RPMI7951 (cell line): ENCODE measurements around the gene USP51. TPM values are rescaled to one million over a fixed set of nuclear protein-coding genes. Genes with fewer than 3 reads are reported as not detected.
"Not testable (repeated sequence)": the region's sequence is repeated elsewhere in the genome, so short reads cannot be mapped to it uniquely, and the experiment has no call there.

Source experiments
- DNase-seq: peaks from one replicate; pipeline ENCODE4 v3.0.0-alpha.2; 2012; ENCODE audit warnings: low read depth
- total RNA-seq: library from RNA; depleted of rRNA; stranded (reverse); fragments of >200 nt; shearing (Covaris generic); gene quantifications from 2 replicates; pipeline ENCODE4 v1.2.3, GENCODE V29; 2014; rRNA removed

The USP51 gene
- 0.49 and 1.1 TPM in 2 replicates for total RNA-seq

DNA sequence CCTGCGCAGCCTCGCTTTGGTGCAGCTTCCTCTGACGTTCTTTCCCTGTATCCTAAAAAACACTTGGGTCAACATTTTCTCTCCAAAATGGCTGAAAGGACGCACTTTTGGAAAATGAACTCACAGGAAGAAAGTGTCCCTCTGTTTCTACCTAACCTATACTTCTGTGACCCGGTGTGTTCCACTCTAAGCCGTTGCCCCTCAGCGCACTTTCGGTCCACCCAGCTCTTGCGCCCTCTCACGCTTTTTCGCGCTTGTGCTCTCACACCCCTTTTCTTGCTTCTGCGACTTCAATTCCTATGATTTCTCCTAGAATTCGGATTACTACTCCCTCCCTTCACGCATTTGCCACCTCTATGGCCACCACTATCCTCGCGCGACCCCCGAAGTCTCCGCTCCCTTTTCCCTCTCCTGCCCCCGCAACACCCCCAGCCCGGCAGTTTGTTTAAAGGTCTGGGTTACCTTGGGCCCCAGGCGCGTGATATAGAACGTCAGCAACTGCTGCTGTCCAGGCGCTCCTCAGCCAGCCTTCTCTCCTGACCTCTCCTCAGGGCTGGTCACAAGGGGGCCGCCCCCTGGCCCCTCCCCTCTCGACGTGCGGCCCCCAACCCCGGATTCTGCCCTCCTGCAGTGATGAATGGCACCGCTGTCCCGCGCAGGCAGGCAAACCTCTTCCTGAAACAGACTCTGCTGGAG, at the start of gene USP51:
Gene USP51, minus strand, starts transcription at position 535 of the 696 bp plus-strand sequence. CDS start 909 bp downstream, outside the sequence.
- peak; percentile 10 for DNase-seq

DNA sequence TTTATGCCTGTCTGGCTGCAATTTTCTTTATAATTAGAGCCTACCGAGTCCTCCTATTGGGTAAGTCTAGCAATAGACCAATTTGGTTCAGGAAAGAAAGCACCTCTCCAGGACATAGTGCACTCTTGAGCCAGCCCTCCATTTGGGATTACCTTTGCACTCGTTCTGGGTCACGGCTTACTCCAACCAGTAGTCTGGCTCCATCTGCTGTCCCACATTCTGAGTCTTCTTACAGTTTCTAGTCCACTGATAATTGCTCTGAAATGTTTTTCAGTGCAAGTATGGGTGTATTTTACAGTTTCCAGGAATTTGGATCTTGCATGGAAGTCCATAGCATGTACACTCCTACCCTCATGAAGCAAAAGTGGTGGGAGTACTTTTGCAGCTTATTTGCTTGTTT, 34.8 kb upstream of the USP51 start:
- DNase-seq, result peak; percentile 1

DNA sequence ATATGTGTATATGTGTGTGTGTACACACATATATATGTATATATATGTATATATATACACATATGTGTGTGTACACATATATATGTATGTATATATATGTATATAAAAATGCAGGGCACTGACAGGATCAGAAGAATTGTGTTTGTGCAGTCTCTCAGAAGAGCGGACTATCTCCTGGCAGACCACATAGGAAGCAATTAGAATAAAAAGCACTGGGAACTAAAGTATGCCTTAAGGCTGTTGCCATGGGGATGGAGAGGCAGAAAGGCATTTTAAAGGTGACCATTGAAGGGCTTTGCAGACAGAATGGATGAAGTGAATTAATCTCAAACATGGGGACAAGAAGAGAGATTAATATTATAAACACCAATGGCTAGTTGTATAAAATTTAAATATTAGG, 33.7 kb upstream of the USP51 start:
- no peak for DNase-seq

DNA sequence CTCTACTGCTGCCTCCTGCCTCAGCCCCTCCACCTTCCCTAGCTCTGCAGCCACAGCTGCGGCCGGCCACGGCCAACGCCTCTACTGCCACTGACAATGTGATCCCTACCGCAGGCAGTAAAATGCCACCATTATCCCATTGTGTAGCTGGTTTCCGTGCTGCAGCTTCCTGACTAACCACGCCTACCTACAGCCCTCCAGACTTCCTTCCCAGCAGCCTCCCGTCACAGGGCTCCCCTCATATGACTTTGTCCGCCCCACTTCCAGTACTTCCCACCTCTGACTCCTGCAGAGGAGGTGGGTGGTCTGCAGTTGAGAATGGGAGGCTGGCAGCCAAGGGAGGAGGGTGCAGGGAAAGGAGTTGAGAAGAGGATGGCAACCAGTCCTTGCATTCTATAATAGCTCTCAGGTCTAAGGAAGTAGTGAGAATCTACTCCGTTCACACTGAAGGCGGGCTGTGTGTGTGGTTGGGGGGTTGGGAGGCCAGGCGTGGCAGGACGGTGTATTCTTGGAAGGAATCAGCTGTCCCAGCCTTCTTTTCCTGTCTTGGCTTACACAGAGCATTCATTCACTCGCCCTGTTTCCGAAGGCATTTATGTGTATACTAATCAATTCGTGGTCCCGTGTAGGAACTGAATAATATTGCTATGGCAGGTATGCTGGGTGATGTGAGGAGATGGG, 33.1 kb upstream of the USP51 start:
- peak; percentile 16 for DNase-seq

DNA sequence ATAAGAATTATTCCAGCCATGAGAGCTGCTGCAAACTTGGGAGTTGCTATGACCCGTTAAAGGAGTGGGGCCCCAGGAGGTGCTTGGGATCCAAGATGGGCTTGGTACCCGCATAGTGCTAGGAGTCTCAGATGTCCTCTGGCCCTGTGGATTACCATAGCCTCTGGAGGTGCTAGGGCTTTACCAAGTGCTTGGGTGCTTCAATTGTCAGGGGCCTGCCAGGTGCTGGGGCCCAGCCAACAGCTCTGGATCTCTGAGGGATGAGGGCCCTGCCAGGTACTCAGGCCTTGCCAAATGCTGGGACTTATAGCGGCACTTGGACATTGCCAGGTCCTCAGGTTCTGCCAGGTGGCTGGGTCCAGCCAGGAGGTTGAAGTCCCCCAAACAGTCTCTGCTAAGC, 32.0 kb upstream of the USP51 start:
- DNase-seq, result no peak

DNA sequence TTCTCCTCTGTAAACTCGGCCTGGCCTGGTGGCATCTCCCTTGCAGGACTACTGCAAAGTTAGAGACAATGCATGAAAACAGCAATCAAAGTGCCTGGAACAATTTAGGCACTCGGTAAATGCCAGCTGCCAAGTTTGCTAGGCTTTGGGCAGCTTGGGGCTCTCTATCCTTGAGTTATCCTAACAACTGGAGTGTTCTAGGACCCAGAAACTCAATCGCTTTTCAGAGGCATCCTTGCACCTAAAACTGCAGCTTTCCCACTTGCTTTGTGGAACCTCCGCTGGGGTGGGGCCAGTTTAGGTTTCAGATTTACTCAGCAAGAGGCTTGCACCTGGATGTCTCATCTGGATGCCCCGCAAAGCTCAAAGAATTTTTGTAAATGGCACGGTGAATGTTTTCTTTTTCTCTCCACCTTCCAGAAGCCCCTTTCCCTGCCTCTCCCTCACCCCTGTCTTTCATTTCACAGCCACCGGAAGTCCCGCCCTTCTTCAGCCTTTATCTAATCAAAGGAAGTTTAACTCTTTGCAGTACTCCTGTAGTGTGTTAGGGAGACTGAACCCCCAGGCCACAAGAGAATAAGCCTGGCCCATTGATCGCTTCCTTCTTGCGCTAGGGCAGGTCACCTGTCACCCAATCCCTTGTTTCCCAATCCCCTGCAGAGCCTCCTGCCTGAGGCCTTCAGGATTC, 27.3 kb upstream of the USP51 start:
- DNase-seq, result not testable (repeated sequence)

DNA sequence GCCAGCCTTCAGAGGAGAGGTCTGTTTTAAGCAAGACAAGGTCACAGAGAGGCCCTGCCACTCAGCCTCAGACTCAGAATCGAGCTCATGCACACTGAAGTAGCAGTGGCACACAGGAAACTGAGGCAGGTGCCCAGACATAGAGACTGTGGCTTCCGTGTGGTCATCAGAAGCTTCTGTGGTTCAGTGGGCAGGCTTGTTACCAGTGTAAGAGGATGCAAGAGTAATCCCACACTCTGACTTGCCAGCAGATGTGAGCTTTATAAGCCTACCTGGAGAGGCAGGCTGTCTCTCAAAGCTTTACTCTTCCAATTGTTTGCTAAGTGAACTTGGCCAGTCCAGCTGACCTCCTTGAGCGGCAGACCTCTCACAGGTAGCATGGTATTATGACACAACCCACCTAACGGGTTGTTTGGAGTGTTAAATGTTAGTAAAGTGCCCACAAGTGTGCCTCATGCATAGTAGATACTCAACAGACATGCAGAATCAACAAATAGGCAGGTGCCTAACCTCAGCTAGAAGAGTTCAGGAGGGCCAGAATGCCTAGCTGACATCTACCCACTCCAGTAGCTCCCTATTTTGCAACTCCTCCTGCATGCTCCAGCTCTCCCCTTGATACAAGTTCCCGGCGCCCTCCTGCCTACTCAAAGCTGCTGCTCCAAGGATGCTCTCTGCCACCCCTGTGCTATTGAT, 23.5 kb upstream of the USP51 start:
- not testable (repeated sequence) for DNase-seq

DNA sequence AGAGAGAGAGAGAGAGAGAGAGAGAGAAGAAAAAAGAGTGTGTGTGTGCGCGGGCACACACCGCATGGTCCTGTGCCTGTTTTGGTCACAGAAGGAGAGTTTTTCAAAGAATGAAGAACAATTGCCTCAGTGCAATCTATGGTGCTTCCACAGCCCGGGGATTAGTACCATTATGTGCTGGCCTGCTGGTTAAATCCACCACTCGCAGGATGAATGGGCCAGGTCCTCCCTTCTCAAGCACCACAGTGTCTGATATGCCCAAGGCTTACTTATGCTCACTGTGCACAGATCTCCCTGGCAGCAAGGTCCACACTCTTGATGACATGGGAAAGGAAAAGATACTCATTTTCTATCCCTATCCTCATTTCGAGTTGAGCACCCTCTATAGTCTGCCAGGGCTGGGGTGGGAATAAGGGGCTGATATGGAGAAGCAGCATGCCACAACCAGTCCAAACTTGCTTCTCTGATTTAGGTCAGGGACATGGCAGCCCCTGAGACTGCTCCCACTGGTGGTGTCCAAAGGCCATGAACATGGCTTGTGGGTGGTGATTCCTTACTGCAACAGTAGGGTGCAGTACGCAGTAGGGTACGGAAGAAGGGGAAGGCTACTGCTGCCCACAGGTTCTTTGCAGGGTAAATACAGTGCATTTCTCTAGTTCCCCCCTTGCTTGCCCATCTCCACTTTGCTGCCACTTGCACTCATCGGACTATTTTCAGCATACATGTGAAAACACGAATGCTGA, 18.9 kb upstream of the USP51 start:
- DNase-seq, result not testable (repeated sequence)

DNA sequence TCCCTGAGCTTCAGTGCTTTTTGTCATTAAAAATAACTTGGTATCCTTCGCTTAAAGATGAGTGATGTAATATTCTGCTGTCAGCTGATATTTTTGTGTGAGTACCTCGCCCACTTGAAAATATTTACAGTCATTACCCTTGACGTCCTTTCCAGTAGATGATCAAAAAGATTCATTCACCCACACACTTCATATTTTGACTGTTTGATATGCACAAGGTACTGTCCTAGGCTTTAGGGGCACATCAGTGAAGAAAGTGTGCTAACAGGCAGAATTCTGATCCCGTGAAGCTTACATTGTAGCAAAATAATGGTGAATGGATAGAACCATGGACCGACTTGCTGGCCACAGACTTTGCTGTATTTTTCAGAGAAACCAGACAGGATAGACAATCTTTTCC, 18.1 kb upstream of the USP51 start:
- DNase-seq, result not testable (repeated sequence)

DNA sequence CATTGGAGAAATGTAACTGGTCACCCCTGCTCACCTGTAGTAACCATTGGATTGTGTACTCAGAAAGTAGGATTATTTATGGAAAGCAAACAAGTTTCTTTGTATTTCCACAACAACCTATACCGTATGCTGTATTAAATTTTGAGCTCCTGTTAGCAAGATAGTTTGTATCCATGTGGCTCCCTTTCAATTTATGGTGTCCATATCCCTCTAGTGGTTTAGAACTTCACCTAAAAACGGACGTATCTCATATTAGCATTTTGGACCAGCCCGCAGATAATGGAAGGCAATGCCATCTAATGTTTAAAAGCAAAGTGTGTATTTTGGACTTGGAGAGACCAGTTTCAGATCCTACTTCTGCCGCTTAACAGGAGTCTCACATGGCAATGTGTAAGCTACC, 17.4 kb upstream of the USP51 start:
- not testable (repeated sequence) for DNase-seq

DNA sequence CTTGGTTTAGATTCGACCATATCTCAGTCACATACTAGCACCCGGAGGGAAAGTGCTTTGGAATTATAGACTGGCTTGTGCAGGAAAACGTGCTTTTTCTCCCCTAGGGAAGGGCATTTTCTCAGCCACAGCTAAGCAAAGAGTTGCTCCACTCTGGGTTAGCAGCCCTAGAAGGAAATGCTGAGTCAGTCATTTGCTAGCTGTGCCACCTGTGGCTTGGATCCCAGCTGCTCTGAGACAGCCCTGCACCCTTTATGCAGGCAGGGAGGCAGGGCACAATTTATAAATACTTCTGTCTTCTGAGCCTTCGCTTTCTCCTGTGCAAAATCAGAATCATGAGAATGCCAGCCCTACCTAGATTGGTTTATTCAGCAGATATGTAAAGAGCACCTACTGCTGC, 1.3 kb upstream of the USP51 start:
- DNase-seq, result no peak

DNA sequence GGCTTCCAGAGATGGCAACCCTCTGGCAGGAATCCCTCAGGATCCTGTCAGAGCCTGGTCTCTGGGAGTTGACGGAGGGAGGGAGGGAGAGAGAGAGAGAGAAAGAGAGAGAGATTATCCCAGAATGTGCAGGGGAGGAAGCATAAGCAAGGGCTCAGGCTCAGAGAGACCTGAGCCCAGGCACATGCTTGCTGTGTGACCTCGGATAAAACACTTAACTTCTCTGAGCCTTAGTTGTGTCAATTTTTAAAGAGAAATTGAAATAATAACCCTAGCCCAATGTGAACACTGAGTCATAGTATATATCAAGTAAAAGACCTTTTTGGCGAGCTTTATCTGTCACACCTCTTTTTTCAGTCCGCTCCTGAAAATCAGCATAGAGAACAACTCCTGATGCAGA, 473 bp upstream of the USP51 start:
- no peak for DNase-seq

DNA sequence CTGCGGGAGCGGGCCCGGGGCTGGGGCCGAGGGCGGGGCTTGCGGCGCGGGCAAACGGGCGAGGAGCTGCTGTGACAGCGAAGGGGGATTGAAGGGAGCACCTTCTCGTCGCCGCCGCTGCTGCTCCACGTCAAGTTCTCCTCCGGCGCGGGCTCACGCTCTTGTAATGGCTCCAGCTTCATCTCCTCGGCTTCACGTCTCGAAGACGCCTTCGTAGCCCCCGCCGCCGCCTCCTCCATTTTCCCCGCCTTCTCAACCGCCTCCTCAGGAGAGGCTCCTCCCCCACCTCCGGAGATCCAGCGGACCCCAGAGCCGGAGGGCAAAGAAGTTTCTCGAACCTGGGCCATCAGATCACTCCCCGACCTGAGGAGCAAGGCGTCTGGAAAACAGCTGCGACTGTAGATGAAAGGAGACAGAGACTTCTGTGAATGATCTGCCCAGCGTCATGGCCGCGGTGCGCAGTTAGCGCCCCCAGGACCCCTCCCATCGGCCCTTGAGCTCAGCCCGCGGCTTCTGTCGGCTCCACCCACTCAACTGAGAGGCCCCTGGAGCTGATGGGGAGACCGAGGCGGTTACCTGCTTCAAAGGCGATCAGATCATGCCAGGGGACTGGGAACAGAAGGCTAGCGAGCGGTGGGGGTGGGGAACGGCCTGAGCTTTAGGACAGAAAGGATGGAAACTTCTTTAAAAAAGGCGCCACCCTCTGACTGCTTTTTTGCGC, 895 bp downstream of the USP51 start:
- peak; percentile 56 for DNase-seq

DNA sequence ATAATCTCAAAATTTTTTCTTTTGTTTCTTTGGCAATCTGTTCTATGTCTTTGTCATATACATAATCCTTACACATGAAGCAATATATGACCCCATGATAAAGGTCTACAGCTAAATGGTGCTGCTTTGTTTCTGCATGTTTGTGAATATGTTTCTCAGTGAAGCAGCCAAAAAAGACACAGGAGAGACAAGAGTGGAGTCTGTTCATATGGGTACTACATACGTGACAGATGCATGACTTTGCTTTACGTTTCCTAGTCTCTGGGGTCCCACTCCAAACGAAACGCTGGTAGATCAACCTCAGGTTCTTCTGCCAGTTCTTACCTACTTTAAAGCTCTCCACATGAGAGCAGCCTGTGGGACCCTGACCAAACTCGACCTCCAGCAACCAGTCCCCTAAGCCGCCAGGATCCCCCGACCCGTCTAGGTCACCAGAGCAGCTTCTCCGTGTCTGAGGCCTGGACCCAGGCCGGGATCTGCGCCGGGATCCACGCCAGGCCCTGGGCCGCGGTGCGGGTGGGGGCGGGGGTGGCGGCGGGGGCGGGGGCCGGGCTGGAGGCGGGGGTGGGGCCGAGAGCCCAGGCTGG, 1.5 kb downstream of the USP51 start:
- no peak for DNase-seq

DNA sequence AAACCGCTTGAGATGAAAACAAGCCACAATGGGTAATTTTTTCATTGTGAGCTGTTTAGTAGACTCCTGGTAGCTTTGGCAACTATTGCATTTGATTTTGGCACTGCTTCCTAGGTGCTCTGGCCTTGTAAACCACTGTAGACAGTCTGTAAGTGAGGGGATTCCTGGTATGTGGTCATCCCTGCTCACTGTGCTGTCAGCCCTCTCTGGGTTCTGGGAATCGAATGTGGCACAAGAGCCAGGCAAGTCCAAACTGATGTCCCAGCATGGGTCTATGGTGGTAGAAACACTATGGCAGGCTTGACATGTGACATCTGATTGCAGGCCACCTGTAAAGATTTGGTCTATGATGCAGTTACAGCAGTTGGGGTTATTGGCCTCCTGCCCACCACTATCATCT, 2.5 kb downstream of the USP51 start:
- DNase-seq, result no peak

DNA sequence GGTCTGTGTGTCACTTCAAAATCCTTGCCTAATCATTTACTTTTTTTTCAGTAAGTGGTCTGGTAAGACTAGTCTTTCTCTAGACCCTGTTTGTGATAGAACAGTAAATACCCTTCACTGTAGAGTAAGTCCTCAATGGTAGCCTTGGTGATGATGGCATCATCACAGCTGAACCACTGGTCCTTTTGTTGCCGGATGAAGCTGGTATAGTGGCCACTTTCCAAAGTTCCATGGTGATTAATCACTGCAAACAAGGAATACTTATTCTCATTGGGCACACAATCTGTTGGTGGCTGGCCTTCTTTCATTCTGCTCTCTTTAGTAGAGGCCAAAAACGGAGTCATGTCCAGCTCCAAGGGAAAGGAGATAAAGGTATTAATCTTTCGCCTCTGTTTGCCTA, 2.9 kb downstream of the USP51 start:
- peak; percentile 64 for DNase-seq

DNA sequence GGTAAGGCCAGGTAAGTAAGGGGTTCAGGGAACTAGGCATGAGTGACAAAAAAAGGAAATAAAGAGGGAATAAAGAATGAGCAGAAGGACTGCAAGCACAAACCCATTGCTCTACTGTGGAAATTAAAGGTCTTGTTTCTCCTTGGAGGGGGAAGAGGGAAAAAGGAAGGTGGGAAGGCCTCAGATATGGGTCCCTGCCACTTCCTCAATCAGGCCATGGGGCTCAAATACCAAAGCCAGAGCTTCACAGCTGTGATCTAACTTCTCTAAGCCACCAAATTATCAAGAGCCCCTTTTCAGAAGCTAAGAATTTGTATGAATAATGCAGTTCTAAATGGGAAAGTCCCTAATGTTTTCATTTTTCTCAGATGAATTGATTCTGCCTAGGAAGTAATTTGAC, 4.7 kb downstream of the USP51 start:
- no peak for DNase-seq

DNA sequence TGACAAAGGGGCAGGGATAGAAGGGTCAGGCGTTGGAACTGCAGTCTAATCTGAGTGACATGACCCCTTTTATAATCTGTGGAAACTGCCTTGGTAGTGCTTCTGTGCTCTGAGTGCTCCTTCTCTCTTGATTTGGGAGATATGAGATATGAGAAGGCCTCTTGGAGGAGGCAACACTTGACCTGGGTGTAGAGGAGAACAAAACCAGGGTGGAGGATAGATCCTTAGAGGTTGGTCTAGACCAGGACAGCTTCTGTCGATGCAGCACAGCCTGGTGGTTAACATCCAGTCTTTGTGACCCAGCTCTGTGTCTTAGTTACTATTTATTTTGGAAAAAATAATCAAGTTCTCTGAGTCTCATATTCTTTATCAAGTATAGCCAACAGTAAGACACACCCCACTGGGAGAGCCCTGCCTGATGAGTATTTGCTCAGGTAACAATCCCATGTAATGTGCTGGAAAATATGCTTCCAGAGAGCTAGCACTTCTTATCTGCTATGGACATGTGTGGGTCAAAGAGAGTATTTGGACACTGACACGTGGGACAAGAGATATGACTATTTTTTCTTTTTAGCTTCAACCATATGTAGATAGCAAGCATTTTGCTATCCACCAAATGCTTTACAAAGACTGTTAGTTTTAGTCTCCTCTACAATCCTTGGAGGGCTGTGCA, 9.1 kb downstream of the USP51 start:
- no peak for DNase-seq

DNA sequence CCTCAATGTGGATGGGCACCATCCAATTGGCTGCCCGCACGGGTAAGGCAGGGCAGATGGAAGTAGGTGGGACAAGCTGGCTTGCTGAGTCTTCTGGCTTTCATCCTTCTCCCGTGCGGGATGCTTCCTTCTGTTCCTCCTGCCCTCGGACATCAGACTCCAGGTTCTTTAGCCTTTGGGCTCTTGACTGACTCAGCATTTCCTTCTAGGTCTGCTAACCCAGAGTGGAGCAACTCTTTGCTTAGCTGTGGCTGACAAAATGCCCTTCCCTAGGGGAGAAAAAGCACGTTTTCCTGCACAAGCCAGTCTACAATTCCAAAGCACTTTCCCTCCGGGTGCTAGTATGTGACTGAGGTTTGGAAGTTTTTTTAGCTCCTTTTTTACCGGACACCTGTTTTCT, 9.7 kb downstream of the USP51 start:
- DNase-seq, result not testable (repeated sequence)

DNA sequence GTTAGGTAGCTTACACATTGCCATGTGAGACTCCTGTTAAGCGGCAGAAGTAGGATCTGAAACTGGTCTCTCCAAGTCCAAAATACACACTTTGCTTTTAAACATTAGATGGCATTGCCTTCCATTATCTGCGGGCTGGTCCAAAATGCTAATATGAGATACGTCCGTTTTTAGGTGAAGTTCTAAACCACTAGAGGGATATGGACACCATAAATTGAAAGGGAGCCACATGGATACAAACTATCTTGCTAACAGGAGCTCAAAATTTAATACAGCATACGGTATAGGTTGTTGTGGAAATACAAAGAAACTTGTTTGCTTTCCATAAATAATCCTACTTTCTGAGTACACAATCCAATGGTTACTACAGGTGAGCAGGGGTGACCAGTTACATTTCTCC, 23.9 kb downstream of the USP51 start:
- not testable (repeated sequence) for DNase-seq
